OCI-LY1 (cell line): Measurements from ENCODE around the gene IQSEC1.

Experiments
- CTCF ChIP-seq: fragments of 200-600 bp; sonication (generic), shearing (Covaris generic); IDR thresholded peaks from 2 replicates; pipeline ENCODE4 v1.5.1; 2017; ENCODE audit warnings: mild to moderate bottlenecking, antibody characterized with exemption, low read length, moderate library complexity, mixed read lengths
- EZH2 ChIP-seq: fragments of 200-600 bp; sonication (generic), shearing (Covaris generic); IDR thresholded peaks from 2 replicates; pipeline ENCODE4 v1.8.0; 2017; ENCODE audit warnings: borderline replicate concordance, mixed run types, mild to moderate bottlenecking, antibody characterized with exemption, low read length, moderate library complexity, mixed read lengths

DNA sequence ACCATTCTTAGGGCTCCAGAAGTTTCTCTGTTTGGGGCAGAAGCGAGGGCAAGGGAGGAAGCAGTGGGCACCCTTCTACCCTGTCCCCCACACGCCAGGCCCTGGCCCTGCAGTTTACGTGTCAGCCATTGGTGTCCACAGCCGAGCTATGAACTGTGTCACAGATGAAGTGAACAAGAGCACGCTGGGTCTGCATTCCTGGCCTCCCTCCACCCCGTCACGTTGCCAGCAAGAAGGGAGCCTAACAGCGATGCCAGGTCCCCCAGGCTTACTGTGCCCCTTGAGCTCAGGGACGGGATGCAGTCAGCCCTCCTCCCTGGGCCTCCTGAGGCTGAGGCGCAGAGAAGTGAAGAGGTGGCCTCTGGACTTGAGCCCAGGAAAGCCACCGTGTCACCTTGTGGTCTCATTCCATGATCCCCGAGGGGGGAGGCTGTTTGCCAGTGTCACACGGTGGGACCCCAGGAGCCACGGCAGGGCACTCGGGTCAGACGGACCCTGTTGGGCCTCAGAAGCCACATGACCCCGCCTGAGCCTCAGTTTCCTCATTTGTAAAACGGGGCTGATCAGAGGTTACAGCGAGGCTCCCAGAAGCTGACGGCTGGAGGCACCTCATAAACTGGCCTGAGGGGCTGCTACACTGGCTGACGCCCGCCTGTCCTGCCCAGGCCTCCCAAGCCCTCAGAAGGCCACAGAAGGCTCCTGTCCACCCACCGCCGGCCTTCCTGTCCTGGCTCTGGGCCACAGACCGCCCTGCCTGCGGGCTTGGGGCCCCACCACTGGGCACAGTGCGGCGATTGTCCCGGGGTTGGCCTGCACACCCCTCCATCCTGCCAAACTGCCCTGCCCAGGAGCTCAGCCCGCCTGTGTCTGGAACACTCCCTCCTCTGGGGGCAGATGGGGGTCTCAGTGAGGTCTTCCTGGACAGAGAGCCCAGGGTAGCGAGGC lies 18.6 kb downstream of the IQSEC1 start:
- TF ChIP-seq CTCF: no peak
- TF ChIP-seq EZH2: no peak
